SH-SY5Y (cell line): ENCODE results near the gene ABR.

Experiments used
- GATA2 ChIP-seq: IDR thresholded peaks from 2 replicates; pipeline ENCODE4 v1.6.1; 2011; ENCODE audit warnings: mild to moderate bottlenecking, low read depth, low read length
- GATA3 ChIP-seq: IDR thresholded peaks from 2 replicates; pipeline ENCODE4 v1.6.1; 2011; ENCODE audit warnings: low read depth, mild to moderate bottlenecking, low read length, moderate library complexity

ABR gene

GRCh38 chr17:1038459-1039122 is 141.2 kb downstream of the ABR start:
- TF ChIP-seq GATA3 (no peak), GATA2 (no peak)

DNA sequence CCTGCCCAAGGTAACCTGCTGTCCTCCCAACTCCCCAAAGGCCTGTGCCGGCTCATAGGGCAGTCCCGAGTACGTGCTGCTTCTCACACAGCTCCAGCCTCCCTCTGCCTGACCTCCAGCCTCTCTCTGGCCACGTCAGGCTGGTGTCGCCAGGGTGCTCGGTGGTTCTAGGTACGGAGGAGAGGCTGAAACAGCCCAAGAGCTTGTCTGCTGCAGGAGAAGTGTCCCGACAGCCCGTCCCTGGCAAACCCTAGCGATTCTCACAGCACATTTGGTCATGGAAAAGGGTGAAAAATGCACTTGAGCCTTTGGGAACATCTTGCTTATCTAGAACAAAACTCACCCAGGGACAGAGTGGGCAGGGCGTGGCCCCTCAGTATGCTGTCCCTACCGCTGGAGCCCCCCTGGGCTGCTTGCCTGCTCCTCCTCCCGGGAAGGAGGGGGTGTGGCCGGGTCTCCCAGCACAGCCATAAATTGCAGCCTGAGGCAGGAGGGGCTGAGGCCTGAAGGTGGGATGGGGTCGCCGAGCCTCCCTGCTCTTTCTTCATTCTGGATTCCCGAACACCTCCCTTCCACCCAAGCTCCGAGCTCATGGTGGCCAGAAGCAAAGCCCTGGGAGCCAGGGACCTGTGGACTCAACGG is 142.4 kb downstream of the ABR start:
- TF ChIP-seq GATA2 (no peak), GATA3 (no peak)

DNA sequence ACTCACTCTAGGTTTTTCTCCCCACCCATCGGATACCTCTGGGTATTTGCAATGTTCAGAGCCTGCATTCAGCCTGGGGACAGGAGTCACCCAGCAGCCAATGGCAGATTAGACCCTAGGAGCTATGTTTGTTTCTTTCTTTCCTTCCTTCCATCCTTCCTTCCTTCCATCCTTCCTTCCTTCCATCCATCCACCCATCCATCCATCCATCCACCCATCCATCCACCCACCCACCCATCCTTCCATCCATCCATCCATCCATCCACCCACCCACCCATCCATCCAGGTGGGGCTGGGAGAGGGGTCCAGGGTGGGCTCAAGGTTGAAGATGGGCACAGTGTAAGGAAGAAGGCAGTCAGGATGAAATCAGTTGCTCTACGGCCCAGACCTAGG is 142.9 kb downstream of the ABR start:
- TF ChIP-seq GATA3 (no peak), GATA2 (no peak)

DNA sequence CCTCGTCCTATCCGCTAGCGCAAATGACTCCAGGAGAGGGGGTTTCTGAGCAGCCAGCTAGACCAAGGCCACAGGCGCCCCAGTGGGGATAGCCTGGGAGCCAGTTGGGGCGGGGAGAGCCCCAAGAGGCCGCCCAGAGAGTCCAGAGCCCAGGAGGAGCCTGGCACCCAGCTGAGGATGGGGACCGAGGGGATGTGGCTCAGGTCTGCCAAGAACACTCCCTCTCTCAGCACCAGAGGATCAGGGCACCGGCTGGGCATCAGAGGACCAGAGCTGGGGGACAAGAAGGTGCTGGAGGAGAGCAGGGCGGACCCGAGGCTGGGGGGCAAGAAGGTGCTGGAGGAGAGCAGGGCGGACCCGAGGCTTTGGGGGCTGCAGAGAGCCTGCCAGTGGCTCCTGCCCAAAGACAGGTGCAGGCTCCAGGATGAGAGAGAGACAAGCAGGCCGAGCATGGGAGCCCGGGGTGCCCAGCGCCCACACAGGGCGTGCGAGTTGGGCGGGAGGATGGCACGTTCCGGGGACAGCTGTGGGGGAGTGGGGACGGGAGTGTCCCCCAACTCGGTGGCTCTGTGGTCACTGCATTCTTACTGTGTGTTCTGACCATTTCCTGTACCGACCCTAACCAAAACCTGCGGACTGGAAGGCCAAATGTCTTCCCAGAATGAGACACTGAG is 143.5 kb downstream of the ABR start:
- TF ChIP-seq GATA2 (no peak), GATA3 (no peak)

GRCh38 chr17:1035546-1036170 is 144.1 kb downstream of the ABR start:
- TF ChIP-seq GATA2 = no peak
- TF ChIP-seq GATA3 = no peak

DNA sequence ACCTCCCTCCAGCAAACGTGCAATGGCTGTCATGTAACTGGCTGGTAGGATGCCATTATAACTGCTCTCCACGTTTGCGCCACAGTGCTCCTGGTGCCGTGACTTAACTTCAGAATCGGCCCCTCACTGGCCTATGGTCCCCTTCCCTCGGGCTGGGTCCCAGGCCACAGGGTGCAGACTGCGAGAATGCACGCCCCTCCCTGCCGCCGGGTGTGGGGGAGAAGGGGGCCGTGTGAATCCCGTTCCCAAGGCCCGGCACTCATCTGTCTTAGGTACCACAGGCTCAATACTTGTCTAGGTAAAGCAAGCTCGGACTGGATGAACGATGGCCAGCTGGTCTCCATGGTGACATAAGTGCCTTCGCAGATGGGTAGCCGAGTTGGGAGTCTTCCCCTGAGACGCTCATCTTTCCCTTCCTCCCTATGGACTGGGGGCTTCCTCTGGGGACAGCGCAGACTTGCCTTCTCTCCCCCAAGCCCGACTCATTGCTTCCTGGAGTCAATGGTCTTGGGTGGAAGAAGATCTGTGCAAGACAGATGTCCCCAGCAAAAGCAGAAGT is 145.1 kb downstream of the ABR start:
- TF ChIP-seq GATA2 = no peak

DNA sequence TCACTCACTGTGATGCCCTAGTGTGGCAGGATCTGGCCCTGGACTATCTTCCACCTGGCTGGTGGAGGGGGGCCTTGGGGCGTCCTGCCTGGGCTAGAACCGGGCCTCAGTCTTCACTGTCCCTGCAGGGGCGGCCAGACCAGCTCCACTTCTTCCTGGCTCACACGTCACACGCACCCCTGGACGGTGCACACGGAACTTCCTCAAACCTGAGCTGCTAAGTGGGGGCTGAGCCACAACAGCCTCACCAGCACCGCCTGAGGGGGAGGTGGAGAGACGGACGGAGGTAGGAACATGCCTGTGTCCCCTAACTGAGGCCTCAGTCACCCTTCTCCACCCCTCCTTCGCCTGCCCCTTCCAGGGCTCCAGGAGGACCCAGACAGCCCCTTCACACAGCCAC is 146.3 kb downstream of the ABR start:
- TF ChIP-seq GATA3 (no peak), GATA2 (no peak)

DNA sequence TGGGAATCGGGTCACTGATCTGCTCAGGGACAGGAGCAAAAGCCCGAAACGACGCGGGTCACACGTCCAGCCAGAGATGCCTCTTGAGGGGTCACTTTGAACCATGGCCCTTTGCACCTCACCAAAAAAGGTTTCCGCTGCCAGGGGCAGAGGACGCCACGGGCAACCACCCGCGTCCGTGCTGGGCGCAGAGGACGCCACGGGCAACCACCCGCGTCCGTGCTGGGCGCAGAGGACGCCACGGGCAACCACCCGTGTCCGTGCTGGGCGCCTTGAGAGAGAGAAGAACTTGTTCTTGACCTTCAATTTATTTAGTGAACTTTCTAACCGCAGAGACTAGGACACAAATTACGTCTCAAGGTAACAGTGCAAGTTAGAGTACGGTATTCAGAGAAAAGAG is 147.4 kb downstream of the ABR start:
- TF ChIP-seq GATA2 = no peak
- no peak for TF ChIP-seq GATA3

DNA sequence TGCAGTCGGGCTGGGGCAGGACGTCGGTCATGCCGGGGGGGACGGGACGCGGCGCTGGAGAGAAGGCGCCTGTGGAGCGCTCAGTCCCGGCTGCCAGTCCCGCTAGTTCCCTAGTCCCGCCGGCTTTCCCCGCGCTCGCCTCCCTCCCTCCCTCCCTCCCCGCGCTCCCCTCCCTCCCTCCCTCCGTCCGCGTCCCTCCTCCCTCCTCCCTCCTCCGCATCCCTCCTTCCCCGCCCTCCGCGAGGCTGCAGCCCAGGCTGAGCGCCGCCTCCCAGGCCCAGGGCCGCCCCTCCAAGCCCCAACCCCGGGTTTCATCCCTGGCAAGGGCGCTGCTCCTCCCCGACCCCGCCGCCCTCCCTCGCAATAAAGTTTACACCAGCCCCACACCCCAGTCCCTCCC is 148.1 kb downstream of the ABR start:
- TF ChIP-seq GATA3 (no peak), GATA2 (no peak)

DNA sequence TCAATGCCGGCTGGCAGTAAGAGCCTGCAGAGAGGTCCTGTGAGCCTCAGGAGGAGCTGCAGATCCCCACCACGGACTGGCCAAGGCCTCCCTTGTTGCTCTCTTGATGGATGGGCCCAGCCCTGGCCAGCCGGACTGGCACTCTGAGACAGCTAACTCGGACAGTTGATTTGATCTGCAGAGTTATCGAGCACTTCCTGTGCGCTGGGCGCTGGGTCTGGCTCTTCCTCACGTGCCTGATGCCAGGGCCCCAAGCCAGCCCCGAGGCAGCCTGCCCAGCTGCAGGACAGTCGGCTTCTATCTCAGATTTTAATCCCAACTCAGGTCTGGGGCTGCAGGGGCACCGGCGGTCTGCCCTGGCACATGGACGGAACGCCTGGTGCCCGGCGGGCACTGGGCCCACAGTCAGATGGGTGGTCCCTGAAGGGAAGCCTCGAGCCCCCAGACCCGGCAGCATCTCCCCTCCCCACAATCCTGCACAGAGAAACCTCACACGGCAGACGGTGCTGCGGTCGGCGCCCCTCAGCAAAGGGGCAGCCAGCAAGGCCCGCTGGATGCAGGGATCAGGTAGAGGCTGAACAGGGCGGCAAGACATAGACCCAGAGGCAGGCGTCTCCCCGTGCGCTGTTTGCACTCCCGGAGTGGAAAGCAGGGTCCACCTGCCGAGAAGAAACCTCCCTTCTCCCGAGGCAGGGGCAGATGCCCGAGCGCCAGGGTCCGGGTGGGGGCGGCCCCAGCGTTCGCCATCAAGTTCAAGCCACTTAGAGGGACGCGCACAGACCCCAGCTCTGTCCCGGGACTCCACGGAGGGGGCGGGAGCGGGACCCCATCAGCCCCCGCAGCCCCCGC is 148.9 kb downstream of the ABR start:
- peak; percentile 80 for TF ChIP-seq GATA2
- TF ChIP-seq GATA3 = no peak

GRCh38 chr17:1029922-1030644 is 149.7 kb downstream of the ABR start:
- no peak for TF ChIP-seq GATA3
- TF ChIP-seq GATA2 = no peak

DNA sequence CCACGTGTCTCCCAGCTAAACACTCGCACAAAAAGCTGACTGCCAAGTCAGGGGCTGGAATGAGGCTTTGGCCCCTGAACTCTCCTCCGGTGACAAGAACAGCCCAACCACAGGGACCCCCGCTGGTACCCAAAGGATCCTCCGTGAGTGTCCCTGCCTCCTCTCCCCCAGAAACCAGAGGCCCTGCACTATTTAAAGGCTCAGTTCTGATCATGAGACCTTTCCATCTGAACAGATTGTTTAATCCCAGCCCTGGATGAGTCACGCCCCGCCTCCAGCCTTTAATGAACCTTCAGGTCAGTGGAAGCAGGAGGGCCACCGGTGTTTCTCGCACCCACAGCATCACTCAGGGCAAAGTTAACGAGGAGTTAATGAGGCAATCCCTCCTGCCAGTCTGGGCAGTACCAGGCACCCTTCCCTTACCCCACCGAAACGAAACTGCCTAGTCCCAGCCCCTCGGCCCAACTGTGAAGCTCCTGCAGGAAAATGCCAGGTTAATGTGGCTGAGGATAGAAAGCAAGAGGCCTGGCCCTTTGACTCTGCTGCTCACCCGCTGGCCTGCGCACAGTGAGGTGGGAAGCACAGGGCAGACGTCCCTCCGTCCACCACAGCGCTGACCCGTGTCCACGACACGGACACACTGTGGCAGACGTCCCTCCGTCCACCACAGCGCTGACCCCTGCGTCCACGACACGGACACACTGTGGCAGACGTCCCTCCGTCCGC is 150.4 kb downstream of the ABR start:
- no peak for TF ChIP-seq GATA2
- TF ChIP-seq GATA3 = no peak
